Trophoblast cell (in vitro differentiated cells and primary cell): ENCODE data around the gene IDS.

Experiments used
- DNase-seq, 2 donors: peaks; one replicate each; pipeline ENCODE4 v3.0.0-alpha.2; 2016
- H2AFZ ChIP-seq: 2 replicates; pipeline ENCODE4 v1.6.1; 2013; ENCODE audit warnings: low read length, moderate library complexity, mild to moderate bottlenecking; ENCODE audit not compliant: insufficient read depth, poor library complexity
- H2AK5ac ChIP-seq: 2 replicates; pipeline ENCODE4 v1.6.1; 2013; ENCODE audit warnings: mild to moderate bottlenecking, low read length
- H2BK120ac ChIP-seq: 2 replicates; pipeline ENCODE4 v1.6.1; 2013; ENCODE audit warnings: low read length, mild to moderate bottlenecking, moderate library complexity; ENCODE audit not compliant: insufficient read depth, poor library complexity
- H2BK12ac ChIP-seq: 2 replicates; pipeline ENCODE4 v1.6.1; 2013; ENCODE audit warnings: mild to moderate bottlenecking, low read length, moderate library complexity
- H2BK5ac ChIP-seq: 2 replicates; pipeline ENCODE4 v1.6.1; 2013; ENCODE audit warnings: low read length, low read depth, moderate library complexity, mild to moderate bottlenecking; ENCODE audit not compliant: poor library complexity
- H3K14ac ChIP-seq: 2 replicates; pipeline ENCODE4 v1.6.1; 2013; ENCODE audit warnings: mild to moderate bottlenecking, low read length
- H3K18ac ChIP-seq: 2 replicates; pipeline ENCODE4 v1.6.1; 2013; ENCODE audit warnings: mild to moderate bottlenecking, low read length
- H3K23ac ChIP-seq: 2 replicates; pipeline ENCODE4 v1.6.1; 2013; ENCODE audit warnings: low read length
- H3K27ac ChIP-seq: 2 replicates; pipeline ENCODE4 v1.5.1; 2013; ENCODE audit warnings: low read depth, mild to moderate bottlenecking, inconsistent platforms, low read length, moderate library complexity
- H3K27me3 ChIP-seq: 2 replicates; pipeline ENCODE4 v1.6.1; 2013; ENCODE audit warnings: inconsistent platforms, mild to moderate bottlenecking, low read length, moderate library complexity; ENCODE audit not compliant: insufficient read depth
- H3K36me3 ChIP-seq, 2 experiments: 1 replicate in 1 of 2; 2 replicates in 1 of 2; pipeline ENCODE4 v1.6.1; 2013; ENCODE audit warnings: low read length in 2 of 2, mild to moderate bottlenecking in 2 of 2, moderate library complexity in 1 of 2; ENCODE audit not compliant: insufficient read depth in 2 of 2, control insufficient read depth in 1 of 2
- H3K4ac ChIP-seq: 2 replicates; pipeline ENCODE4 v1.6.1; 2013; ENCODE audit warnings: low read depth, mild to moderate bottlenecking, low read length, moderate library complexity
- H3K4me1 ChIP-seq, 2 experiments: 1 replicate in 1 of 2; 2 replicates in 1 of 2; pipeline ENCODE4 v1.6.1; 2013; ENCODE audit warnings: low read length in 2 of 2, mild to moderate bottlenecking in 2 of 2, moderate library complexity in 1 of 2; ENCODE audit not compliant: insufficient read depth in 2 of 2, control insufficient read depth in 1 of 2
- H3K4me2 ChIP-seq: 2 replicates; pipeline ENCODE4 v1.6.1; 2013; ENCODE audit warnings: inconsistent platforms, mild to moderate bottlenecking, low read length, moderate library complexity
- H3K4me3 ChIP-seq: 2 replicates; pipeline ENCODE4 v1.5.1; 2013; ENCODE audit warnings: mild to moderate bottlenecking, low read depth, low read length, inconsistent platforms
- H3K79me1 ChIP-seq: one replicate; pipeline ENCODE4 v1.6.1; 2013; ENCODE audit warnings: low read length
- H3K79me2 ChIP-seq: 2 replicates; pipeline ENCODE4 v1.6.1; 2013; ENCODE audit warnings: low read length, mild to moderate bottlenecking; ENCODE audit not compliant: control insufficient read depth, insufficient read depth, poor library complexity
- H3K9ac ChIP-seq: 2 replicates; pipeline ENCODE4 v1.6.1; 2013; ENCODE audit warnings: mild to moderate bottlenecking, low read length
- H3K9me3 ChIP-seq: 2 replicates; pipeline ENCODE4 v1.6.1; 2013; ENCODE audit warnings: low read depth, mild to moderate bottlenecking, control low read depth, inconsistent platforms, low read length; ENCODE audit not compliant: insufficient read depth
- H4K12ac ChIP-seq: 2 replicates; pipeline ENCODE4 v1.6.1; 2013; ENCODE audit warnings: low read depth, mild to moderate bottlenecking, low read length, moderate library complexity
- H4K8ac ChIP-seq: 2 replicates; pipeline ENCODE4 v1.6.1; 2013; ENCODE audit warnings: low read depth, mild to moderate bottlenecking, low read length, moderate library complexity
- H4K91ac ChIP-seq: one replicate; pipeline ENCODE4 v1.6.1; 2013; ENCODE audit warnings: low read depth, mild to moderate bottlenecking, low read length, moderate library complexity
- WGBS: extraction: QIAGEN DNeasy Blood & Tissue Kit; methylation state at CpG from one replicate; pipeline ENCODE4 v1.1.7; 2013; ENCODE audit warnings: missing lambda C conversion rate; ENCODE audit not compliant: insufficient read length, insufficient coverage; ENCODE audit errors: extremely low coverage; 5-methylcytosine and 5-hydroxymethylcytosine counted together

The IDS gene

GRCh38 chrX:149510386-149510785 is 5.3 kb upstream of the IDS start:
- Histone ChIP-seq H3K9ac (no peak overlapping the region), H2AFZ (no peak overlapping the region), H2AK5ac (no peak overlapping the region), H2BK120ac (no peak overlapping the region), H3K27ac (peak overlapping the region; percentile 79), H3K27me3 (no peaks in the 10 kb centered on the region), H3K9me3 (no peaks in the 10 kb centered on the region), H3K4ac (no peak overlapping the region), H3K18ac (no peak overlapping the region), H3K23ac (no peak overlapping the region), H2BK12ac (no peak overlapping the region), H3K4me3 (no peak overlapping the region), H3K79me2 (no peaks in the 10 kb centered on the region), H3K4me2 (no peak overlapping the region), H3K79me1 (no peaks in the 10 kb centered on the region), H4K91ac (no peak overlapping the region), H3K36me3 (no peaks in the 10 kb centered on the region), H2BK5ac (no peak overlapping the region), H4K8ac (no peak overlapping the region), H3K4me1 (peaks cover 10 to 24% of the 10 kb centered on the region in 2 experiments), H4K12ac (no peak overlapping the region), H3K14ac (no peak overlapping the region)
- WGBS: no CpG with 5 or more reads among the region's 4 CpGs
- DNase-seq: peak in 1 of 2 donors; percentile 33

- no CpG with 5 or more reads among the region's 1 CpG for WGBS
- Histone ChIP-seq H3K79me1 (peaks cover 3% of the 10 kb centered on the region), H2AK5ac (no peak overlapping the region), H4K12ac (no peak overlapping the region), H4K8ac (no peak overlapping the region), H3K27ac (no peak overlapping the region), H2BK120ac (no peak overlapping the region), H2BK5ac (no peak overlapping the region), H2BK12ac (no peak overlapping the region), H3K18ac (no peak overlapping the region), H3K36me3 (no peaks in the 10 kb centered on the region), H3K23ac (no peak overlapping the region), H3K27me3 (no peaks in the 10 kb centered on the region), H3K79me2 (peaks cover 2% of the 10 kb centered on the region), H3K9ac (no peak overlapping the region), H3K4ac (no peak overlapping the region), H3K14ac (no peak overlapping the region), H3K4me2 (no peak overlapping the region), H4K91ac (no peak overlapping the region), H3K4me3 (no peak overlapping the region), H2AFZ (no peak overlapping the region), H3K9me3 (no peaks in the 10 kb centered on the region), H3K4me1 (peaks cover 16 to 28% of the 10 kb centered on the region in 2 experiments)
- DNase-seq: no peak
These were observed 3.4 kb upstream of the IDS start for GRCh38 chrX:149508467-149508866.

GRCh38 chrX:149506349-149506748 is 1.2 kb upstream of the IDS start:
- Histone ChIP-seq H3K18ac (no peak overlapping the region), H3K4ac (no peak overlapping the region), H3K79me1 (peaks cover 3% of the 10 kb centered on the region), H3K4me1 (peaks cover 11 to 21% of the 10 kb centered on the region in 2 experiments), H3K27me3 (no peaks in the 10 kb centered on the region), H3K4me2 (no peak overlapping the region), H2AFZ (no peak overlapping the region), H2BK12ac (no peak overlapping the region), H3K4me3 (no peak overlapping the region), H4K12ac (no peak overlapping the region), H2BK120ac (no peak overlapping the region), H2AK5ac (no peak overlapping the region), H3K36me3 (peaks cover 10 to 13% of the 10 kb centered on the region in 2 experiments), H3K14ac (no peak overlapping the region), H3K9ac (no peak overlapping the region), H3K9me3 (no peaks in the 10 kb centered on the region), H3K79me2 (peaks cover 2% of the 10 kb centered on the region), H4K91ac (no peak overlapping the region), H3K23ac (no peak overlapping the region), H3K27ac (no peak overlapping the region), H4K8ac (no peak overlapping the region), H2BK5ac (no peak overlapping the region)
- no peak for DNase-seq
- WGBS: no CpG with 5 or more reads among the region's 2 CpGs

- DNase-seq: no peak
- Histone ChIP-seq H3K14ac (no peak overlapping the region), H2BK5ac (no peak overlapping the region), H3K4me1 (peaks cover 11 to 17% of the 10 kb centered on the region in 2 experiments), H3K79me2 (peaks cover 2% of the 10 kb centered on the region), H3K36me3 (peaks cover 12 to 13% of the 10 kb centered on the region in 2 experiments), H3K27ac (no peak overlapping the region), H3K4ac (no peak overlapping the region), H4K12ac (no peak overlapping the region), H3K79me1 (peaks cover 3% of the 10 kb centered on the region), H4K8ac (no peak overlapping the region), H3K18ac (no peak overlapping the region), H3K9ac (no peak overlapping the region), H2AK5ac (no peak overlapping the region), H2BK12ac (no peak overlapping the region), H2AFZ (no peak overlapping the region), H3K27me3 (no peaks in the 10 kb centered on the region), H3K9me3 (no peaks in the 10 kb centered on the region), H3K4me2 (no peak overlapping the region), H3K23ac (no peak overlapping the region), H3K4me3 (no peak overlapping the region), H4K91ac (no peak overlapping the region), H2BK120ac (no peak overlapping the region)
- WGBS: no CpG with 5 or more reads among the region's 9 CpGs
These were observed 565 bp upstream of the IDS start for GRCh38 chrX:149505671-149506070.
